ENCODE data around the gene GMDS.

DNA sequence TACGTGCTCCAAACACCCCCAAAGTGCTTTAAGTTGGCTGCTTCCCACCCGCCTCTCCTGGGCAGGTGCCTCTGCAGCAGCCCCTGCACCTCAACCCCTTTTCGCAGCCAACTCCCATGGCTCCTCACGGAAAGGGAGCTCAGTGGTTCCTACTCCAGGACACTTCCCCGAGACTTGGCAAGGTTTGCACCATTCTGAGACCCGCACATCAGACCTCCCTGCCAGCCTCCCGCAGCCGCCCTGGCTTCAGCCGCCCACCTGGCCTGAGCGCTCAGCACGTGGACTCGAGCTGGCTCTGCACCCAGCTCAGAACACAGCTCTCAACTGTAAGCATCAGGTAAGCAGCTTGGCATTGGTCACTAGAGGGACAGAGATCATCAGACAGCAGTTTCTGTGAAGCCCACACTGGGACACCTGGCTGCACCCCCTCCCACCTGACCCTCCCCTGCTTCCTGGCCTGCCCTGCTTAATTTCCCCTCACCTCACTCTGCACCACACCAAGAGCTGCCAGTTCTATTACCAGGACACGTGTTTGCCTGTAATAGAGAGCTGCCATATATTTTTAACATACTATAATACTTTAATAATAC is 28.5 kb downstream of the GMDS start:
- TF ChIP-seq GLIS3 (CRISPR knock-in tag; IDR thresholded peaks at IDR 0.05), result no peak
- TF ChIP-seq OSR1 (CRISPR knock-in tag; IDR thresholded peaks at IDR 0.05), result no peak
- no peak for TF ChIP-seq ARNTL (CRISPR knock-in tag; IDR thresholded peaks at IDR 0.05; ENCODE audit: borderline replicate concordance, low read depth)
- no peak for TF ChIP-seq ZNF70 (CRISPR knock-in tag; IDR thresholded peaks at IDR 0.05)
- no peak for TF ChIP-seq ZFP3 (CRISPR knock-in tag; IDR thresholded peaks at IDR 0.05)
- no peak for TF ChIP-seq RARB (CRISPR knock-in tag; IDR thresholded peaks at IDR 0.05)
- TF ChIP-seq, protein P1, sequence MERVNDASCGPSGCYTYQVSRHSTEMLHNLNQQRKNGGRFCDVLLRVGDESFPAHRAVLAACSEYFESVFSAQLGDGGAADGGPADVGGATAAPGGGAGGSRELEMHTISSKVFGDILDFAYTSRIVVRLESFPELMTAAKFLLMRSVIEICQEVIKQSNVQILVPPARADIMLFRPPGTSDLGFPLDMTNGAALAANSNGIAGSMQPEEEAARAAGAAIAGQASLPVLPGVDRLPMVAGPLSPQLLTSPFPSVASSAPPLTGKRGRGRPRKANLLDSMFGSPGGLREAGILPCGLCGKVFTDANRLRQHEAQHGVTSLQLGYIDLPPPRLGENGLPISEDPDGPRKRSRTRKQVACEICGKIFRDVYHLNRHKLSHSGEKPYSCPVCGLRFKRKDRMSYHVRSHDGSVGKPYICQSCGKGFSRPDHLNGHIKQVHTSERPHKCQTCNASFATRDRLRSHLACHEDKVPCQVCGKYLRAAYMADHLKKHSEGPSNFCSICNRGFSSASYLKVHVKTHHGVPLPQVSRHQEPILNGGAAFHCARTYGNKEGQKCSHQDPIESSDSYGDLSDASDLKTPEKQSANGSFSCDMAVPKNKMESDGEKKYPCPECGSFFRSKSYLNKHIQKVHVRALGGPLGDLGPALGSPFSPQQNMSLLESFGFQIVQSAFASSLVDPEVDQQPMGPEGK (CRISPR knock-in tag; IDR thresholded peaks at IDR 0.05; ENCODE audit: borderline replicate concordance), result no peak
- no peak for TF ChIP-seq ZC3H10 (CRISPR knock-in tag; IDR thresholded peaks at IDR 0.05)
- no peak for TF ChIP-seq ZFP30 (CRISPR knock-in tag; IDR thresholded peaks at IDR 0.05)
- TF ChIP-seq ZNF8 (CRISPR knock-in tag; IDR thresholded peaks at IDR 0.05), result no peak
- TF ChIP-seq CSDC2 (CRISPR knock-in tag; IDR thresholded peaks at IDR 0.05), result no peak
- TF ChIP-seq, protein P2, sequence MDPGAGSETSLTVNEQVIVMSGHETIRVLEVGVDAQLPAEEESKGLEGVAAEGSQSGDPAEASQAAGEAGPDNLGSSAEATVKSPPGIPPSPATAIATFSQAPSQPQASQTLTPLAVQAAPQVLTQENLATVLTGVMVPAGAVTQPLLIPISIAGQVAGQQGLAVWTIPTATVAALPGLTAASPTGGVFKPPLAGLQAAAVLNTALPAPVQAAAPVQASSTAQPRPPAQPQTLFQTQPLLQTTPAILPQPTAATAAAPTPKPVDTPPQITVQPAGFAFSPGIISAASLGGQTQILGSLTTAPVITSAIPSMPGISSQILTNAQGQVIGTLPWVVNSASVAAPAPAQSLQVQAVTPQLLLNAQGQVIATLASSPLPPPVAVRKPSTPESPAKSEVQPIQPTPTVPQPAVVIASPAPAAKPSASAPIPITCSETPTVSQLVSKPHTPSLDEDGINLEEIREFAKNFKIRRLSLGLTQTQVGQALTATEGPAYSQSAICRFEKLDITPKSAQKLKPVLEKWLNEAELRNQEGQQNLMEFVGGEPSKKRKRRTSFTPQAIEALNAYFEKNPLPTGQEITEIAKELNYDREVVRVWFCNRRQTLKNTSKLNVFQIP (CRISPR knock-in tag; IDR thresholded peaks at IDR 0.05; ENCODE audit: borderline replicate concordance, low read depth), result no peak

Data from SK-N-SH treated with all-trans-retinoic acid at 6 μM for 48 hours (cell line).